Testis (tissue), 2 donors: Measurements from ENCODE around the gene APOA5.

ENCODE experiments used
- CTCF ChIP-seq, 3 experiments: fragments of 450-650 bp in 2 of 3; fragments of 200-600 bp in 1 of 3; sonication (generic) in 1 of 3; IDR thresholded peaks; one replicate each; pipeline ENCODE4 v1.5.1; 2016 to 2019; ENCODE audit warnings: antibody characterized with exemption in 3 of 3, mild to moderate bottlenecking in 2 of 3, moderate library complexity in 1 of 3
- POLR2A ChIP-seq: fragments of 450-650 bp; IDR thresholded peaks from one replicate; pipeline ENCODE4 v1.6.1; 2017; ENCODE audit warnings: antibody characterized with exemption, mild to moderate bottlenecking, moderate library complexity

DNA sequence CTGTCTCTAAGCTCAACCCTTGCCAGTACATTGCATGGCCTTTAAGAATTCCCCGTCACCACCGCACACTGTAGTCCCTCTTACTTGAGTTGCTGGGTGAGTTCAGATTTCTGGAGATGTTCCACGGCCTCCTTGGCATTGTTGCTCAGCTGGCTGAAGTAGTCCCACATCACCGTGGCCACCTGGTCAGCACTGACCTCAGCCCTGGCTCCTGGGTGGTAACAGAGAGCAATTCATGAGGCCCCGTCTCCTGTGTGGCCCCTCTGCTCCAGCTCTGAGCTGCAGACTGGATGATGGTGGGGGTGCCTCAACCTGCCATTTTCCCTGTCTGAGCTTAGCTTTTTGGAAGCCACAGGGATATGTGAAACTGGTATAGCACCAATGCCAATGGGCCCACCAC lies 30.9 kb upstream of the APOA5 start:
- TF ChIP-seq CTCF (IDR thresholded peaks at IDR 0.05) (no peak), POLR2A (no peak)
